GM19455 (cell line): Measurements from ENCODE around the gene MFN2.
A peak's percentile ranks its signal among the peaks of the same experiment; 100 is the strongest.

Experiments used
- ATAC-seq: cut with Tn5 transposase; IDR thresholded peaks from one replicate; pipeline ENCODE4 v1.9.1; 2021; ENCODE audit not compliant: unreplicated experiment

Gene MFN2

DNA sequence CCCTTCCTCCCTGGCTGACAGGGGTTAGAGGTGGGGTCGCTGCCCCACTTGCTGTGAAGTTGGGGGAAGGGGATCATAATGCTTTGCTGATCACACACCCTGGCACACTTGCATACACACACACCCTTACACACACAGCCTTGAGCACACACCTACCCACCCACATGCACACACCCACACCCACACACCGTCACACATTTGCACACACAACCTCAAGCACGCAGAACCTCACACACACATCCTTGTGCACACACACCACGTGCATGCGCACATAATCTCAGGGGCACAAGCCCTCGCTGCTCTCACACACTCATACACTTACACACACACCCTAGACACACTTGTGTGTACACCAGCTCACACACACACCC lies 66.5 kb downstream of the MFN2 start:
- ATAC-seq, result no peak

DNA sequence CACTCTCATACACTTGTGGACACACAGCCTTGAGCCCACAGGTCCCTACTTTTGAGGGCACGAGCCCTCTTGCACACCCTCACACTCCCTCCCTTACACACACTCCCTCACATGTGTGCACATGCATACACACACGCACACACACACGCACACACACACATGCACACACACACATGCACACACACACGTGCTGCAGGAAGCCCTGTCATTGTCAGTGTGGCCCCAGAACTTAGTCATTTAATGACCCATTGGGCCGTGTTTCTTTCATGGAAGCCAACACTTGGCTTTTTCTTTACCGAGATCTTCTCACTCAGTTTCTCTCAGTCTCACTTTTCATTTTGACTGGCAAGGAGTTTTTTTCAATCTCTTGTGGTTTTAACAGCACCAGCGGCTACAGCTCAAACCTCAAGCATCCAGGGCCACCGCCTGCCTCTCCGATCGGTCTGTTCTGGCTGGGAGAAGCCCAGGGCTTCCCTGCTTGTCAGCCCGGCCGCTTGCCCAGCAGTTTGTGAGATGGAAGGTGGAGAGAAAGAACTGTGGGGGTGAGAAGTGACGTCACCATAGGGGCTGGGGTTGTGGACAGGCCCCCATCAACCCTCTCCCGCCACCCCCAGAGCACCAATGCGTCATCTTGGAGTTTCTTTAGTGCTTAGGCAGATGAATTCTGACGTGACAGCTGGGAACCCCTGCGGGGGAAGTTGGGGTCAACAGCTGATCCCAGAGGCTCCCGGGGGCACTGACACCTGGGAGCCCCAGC lies 67.1 kb downstream of the MFN2 start:
- ATAC-seq, result peak; percentile 46

DNA sequence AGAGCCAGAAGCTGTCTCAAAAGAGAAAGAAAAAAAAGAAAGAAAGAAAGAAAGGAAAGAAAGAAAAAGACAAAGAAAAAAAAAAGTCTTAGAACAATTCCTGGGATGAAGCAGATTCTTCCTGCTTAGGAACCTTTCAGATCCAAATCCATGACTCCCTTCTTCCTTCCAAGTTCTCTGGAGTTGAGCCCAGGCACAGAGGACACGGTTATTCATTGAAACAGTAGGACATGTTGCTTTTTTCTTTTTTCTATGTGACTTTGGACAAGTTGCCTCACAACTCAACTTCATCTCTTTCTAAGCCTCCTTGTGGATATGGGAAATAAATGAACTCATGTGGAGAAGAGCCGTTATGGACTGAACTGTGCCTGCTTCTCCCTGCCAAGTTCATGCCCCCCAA lies 68.1 kb downstream of the MFN2 start:
- no peak for ATAC-seq

DNA sequence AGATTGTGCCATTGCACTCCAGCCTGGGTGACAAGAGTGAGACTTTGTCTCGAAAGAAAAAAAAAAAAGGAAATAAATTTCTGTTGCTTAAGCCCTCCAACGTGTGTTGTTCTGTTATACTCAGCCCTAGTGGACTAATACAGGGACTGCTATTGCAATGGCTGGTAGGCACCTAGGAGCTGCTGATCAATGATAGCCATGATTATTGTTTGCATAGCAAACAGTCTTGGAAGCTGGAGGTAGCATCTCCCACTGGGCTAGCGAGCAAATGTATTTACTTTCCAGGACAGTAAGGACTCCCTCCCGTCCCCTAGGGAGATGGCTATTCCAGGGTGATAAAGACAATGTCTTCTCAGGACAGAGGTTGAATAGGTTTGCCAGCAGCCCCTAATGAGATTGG lies 69.4 kb downstream of the MFN2 start:
- ATAC-seq, result no peak

DNA sequence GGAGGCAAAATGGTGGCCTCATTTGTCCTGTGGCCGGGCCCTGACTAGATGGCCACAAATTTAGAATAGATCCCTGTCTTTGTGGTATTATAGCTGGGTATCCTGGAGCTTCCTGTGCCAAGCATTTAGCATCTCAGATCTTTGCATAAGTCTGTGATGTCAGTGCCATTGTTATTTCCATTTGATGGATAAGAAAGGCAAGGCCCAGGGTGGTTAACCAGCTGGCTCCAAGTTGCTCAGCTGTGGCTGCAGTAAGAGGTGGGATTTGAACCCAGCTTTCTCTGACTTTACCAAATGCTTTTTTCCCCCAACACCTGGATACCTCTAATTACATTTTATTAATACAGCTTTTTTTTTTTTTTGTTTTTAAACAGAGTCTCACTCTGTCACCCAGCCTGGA lies 71.1 kb downstream of the MFN2 start:
- ATAC-seq, result no peak

DNA sequence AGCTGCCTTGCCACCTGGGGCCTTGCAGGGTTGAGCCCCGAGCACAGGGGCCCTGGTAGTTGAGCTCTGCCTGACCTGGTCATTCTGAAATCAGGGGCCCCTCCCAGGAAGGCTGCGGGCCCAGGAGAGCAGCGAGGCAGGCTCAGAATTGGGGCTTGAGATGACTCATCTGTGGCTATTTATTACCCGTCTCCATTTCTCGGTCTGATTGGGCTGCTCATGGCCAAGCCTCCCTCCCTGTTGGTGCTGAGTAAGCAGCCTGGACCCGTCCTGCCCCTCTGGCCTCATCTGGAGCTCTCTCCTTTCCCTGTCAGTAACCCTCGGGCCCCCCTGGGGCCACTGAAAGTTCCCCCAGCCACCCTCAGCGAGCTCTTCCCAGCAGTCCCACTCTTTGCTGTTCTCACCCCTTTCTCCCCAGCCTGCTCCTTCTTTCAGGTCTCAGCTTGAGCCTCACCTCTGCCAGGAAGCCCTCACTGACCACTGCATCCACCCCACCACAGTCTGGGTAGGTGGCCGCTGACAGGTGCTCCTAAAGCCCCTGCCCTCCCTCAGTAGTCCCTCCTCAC lies 71.8 kb downstream of the MFN2 start:
- ATAC-seq, result peak; percentile 61

DNA sequence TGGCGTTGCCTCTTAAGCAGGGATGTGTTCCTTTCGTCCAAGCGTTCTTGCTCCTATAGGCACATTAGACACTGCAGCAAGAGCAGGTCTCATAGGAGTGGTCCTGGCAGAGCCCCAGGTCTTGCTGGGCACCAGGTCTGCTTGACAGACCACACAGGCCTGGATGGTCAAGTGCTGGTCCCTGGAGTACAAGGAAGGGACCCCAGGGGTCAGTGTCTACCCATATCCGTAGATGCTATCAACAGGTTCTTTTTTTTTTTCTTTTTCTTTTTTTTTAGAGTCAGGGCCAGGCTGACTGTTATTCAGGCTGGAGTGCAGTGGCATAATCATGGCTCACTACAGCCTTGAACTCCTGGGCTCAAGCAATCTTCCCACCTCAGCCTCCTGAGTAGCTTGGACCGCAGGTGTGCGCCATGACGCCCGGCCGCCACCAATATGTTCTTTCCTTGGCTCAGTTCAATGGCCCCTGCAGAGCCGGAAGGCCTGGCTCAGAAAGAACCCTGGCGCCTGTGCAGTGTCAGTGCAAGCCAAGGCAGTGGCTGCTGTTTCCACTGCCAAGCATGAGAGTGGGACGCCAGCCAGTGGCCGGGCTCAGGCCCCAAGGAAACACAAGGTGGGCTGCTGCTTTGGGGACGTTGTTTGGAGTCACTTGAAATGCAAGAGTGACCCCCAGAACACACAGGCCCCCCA lies 72.9 kb downstream of the MFN2 start:
- no peak for ATAC-seq

DNA sequence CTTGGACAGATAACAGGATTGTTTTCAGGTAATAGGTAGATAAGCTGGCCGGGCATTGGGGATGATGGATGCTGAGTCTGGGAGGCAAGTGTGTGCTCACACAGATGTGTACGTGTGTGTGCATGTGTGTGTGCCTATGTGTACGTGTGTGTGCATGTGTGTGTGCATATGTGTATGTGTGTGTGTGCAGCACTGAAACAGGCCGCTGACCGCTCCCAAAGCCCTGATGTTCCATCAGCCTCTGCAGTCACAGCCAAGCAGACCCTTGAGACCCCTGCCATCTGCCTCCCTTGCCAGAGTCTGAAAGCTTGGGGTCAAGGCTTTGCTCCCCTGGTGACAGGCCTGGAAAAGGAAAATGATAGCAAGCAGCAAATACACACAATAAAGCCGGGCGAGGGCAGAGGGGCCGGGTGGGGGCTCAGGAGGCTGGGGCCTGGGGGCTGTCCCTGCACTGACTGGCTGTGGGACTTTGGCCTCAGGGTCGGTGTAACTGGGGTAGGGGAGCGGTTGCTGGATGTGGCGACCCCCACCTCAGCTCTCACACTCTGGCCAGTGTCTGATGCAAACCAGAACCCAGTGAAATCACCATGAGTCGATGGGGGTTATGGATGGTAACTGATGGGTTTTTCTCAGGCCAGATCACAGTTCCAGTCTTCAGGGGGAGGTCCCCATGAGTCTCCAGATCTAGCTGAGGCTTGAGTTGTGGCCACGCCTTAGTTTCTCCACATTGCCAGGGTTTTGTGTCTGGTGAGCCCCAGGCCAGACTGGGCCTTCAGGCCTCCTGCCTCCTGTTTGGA lies 73.7 kb downstream of the MFN2 start:
- no peak for ATAC-seq

DNA sequence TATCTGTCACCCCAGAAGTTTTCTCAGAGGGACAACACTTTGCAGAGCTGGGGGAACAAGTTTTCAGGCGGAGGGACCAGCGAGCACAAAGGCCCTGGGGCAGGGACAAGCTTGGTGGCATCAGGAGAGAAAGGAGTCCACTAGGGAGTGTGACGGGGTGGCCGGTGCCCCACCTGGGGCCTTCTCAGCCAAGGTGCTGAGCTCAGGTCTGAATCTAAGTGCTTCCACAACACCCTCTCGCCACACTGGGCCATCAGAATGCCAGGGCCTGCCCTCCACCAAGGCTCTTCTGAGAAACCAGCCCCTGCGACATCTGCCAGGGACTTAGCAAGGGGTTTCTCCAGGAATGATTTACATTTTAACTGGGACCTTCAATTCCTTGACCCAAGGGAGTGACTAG lies 75.0 kb downstream of the MFN2 start:
- no peak for ATAC-seq

DNA sequence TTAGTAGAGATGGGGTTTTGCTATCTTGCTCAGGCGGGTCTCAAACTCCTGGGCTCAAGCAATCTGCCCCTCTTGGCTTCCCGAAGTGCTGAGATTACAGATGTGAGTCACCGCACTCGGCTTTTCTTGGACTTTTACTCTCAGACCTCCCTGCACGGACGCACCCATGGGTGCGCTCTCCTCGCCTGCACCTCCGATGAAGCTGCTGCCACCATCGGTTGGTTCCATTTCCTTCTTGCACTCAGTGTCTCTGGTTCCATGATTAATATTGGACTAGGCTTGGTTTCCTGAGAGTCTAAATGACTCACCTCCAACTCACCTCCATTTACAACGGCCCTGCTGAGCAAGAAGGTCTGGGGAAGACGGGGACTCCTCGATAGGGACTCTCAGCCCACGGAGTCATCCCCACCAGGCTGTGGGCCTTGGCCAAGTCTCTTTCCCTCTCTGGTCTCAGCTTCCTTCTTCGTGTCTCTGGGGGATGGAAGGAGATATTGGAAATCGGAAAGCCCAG lies 76.1 kb downstream of the MFN2 start:
- ATAC-seq, result no peak

DNA sequence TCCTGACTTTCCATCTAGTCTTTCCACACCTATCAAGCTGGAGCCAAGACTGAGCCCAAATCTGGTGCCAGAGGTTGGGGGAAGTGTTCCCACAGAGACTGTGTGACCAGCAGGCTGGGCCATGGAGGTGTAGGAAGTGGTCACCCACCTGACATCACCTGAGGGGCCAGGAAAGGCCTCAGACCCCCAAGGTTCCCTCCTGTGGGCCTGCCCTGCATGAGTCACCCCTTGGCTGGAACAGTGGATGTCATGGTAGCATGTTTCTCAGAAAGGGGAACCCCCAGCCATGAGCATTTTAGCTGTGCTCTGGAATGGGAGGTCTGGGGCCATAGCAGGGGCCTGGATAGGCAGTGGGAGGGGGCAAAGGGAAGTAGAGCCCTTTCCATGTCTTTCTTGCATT lies 77.1 kb downstream of the MFN2 start:
- ATAC-seq, result no peak

DNA sequence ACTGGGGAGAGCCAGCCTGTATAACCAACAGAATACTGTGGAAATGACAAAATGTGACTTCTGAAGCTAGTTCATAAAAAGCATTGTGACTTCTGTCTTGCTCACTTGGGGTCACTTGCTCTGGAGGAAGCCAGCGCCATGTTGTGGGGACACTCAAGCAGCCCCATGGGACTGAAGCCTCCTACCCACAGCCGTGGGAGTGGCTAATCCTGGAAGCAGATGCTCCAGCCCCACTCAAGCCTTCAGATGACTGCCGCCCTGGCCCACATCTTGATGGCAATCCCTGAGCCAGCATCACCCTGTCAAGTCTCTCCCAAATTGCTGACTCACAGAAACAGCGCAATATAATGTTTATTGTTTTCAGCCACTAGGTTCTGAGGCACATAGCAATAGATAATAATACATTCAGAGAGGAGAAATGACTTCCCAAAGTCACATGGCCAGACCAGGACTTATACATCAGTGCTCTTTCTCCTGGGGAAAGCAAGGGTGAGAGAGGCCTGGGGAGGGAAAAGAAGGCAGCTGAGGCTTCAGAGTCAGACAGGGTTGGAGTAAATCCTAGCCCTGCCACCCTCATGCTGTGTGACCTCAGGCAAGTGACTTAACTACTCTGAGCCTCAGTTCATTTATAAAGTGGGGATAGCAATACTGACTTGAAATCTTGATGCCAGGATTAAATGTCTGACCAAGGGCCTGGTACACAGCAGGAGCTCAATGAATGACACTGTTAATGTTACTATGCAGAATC lies 77.9 kb downstream of the MFN2 start:
- no peak for ATAC-seq

DNA sequence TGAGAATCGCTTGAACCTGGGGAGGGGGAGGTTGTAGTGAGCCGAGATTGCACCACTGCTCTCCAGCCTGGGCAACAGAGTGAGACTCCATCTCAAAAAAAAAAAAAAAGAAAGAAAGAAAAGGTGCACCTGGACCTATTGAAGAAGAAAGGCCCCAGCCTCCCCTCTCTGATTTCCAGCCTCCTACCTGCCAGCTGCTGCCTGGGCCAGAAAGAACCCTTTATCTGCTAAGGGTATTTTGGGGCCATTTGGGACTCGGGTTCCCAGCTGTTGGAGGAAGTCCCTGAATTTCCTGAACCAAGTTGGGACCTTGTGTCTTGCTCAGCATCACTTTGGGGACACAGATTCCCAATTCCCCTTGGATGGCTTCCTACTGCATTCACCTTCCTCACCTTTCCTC lies 79.0 kb downstream of the MFN2 start:
- ATAC-seq, result no peak

DNA sequence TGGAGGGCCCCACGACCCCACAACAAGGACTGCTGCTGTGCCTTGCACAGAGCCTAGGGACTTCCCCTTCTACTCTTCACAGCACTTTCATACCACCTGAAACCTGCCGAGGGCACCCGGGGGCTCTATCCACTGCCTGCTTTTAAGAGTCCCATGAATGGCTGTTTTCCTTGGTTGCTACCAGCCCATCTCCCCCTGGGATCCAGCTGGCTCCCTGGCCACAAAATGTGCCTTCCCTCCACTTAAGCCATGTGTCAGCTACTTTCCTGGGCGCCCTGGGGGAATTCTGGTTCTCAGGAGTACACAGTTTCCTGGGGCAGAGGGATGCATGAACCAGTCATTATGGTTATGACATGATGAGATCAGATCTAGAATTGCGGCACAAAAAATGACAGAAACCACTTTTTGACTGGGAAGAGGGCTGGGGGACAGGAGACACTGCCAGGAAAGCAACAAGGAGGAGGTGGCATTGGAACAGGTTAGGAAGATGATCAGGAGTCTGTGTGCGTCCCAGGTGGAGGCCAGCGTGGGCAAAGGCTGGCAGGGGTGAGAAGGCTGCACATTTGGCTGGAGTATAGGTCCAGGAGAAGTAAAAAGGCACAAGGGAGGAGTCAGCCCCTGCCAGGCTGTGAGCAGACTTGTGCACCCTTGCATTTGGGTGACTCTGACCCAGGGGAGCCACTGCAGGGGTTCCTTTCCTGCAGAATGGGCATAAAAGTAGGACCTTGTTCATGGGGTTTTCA lies 79.6 kb downstream of the MFN2 start:
- no peak for ATAC-seq

DNA sequence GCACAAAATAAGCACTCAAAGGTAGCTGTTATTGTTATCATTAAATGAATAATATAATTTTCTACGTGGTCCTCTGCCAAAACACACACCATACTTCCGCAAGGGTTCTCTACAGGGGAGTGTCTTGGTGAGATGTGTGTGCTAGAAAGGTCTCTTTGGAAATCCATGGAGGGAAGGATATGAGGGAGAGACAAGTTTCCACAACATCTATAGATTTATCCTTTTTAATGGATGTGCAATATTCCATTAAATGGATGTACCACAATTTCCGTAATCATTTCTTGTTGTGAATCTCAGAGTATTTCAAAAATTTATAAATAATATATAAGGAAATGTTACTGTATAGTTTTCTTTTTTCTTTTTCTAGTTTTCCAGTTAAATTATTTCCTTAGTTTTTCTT lies 80.3 kb downstream of the MFN2 start:
- ATAC-seq, result no peak
